ENCODE measurements around the gene ADGRD2.

The ADGRD2 gene

GRCh38 chr9:124503713-124504529, 53.7 kb downstream of the ADGRD2 start:
- TF ChIP-seq CTCF (IDR thresholded peaks at IDR 0.05; ENCODE audit: low read length, missing control alignments): no peak
- no peak overlapping the region for H3K4me3 ChIP-seq (replicated peaks; ENCODE audit: low read depth, low read length)
- DNase-seq (ENCODE audit: low read depth): no peak

- no peak overlapping the region for H3K4me3 ChIP-seq (replicated peaks; ENCODE audit: low read depth, low read length)
- no peak for TF ChIP-seq CTCF (IDR thresholded peaks at IDR 0.05; ENCODE audit: low read length, missing control alignments)
- DNase-seq (ENCODE audit: low read depth): no peak
Observed at GRCh38 chr9:124504530-124505005, 54.3 kb downstream of the ADGRD2 start.

GRCh38 chr9:124505006-124505900, 55.0 kb downstream of the ADGRD2 start:
- no peak for TF ChIP-seq CTCF (IDR thresholded peaks at IDR 0.05; ENCODE audit: low read length, missing control alignments)
- DNase-seq (ENCODE audit: low read depth): no peak
- no peak overlapping the region for H3K4me3 ChIP-seq (replicated peaks; ENCODE audit: low read depth, low read length)

GRCh38 chr9:124505901-124506346, 55.7 kb downstream of the ADGRD2 start:
- TF ChIP-seq CTCF (IDR thresholded peaks at IDR 0.05; ENCODE audit: low read length, missing control alignments): no peak
- no peak for DNase-seq (ENCODE audit: low read depth)

GRCh38 chr9:124506433-124506832, 56.2 kb downstream of the ADGRD2 start:
- no peak for TF ChIP-seq CTCF (IDR thresholded peaks at IDR 0.05; ENCODE audit: low read length, missing control alignments)
- H3K4me3 ChIP-seq (replicated peaks; ENCODE audit: low read depth, low read length): no peak overlapping the region
- DNase-seq (ENCODE audit: low read depth): no peak

More at GRCh38 chr9:124505901-124506346, 55.7 kb downstream of the ADGRD2 start:
- no peak overlapping the region for H3K4me3 ChIP-seq (replicated peaks; ENCODE audit: low read depth, low read length)

- DNase-seq (ENCODE audit: low read depth): no peak
- no peak within 1 kb of the TSS for H3K4me3 ChIP-seq (replicated peaks; ENCODE audit: low read depth, low read length)
- no peak for TF ChIP-seq CTCF (IDR thresholded peaks at IDR 0.05; ENCODE audit: low read length, missing control alignments)
Observed at GRCh38 chr9:124506931-124507879, 57.0 kb downstream of the ADGRD2 start, which contains the start of gene NR5A1. TSS of gene NR5A1 (minus strand) at chr9:124507399. CDS start at chr9:124503395, 4,004 bp downstream.
